Endothelial cell of umbilical vein (primary cell): ENCODE data around the gene SGSM2. TPM values are rescaled to one million over a fixed set of nuclear protein-coding genes. Genes with fewer than 3 reads are reported as not detected.
A peak's percentile ranks its signal among the peaks of the same experiment; 100 is the strongest.

ENCODE experiments used
- BruUV-seq: library from RNA; stranded (reverse); fragments of 400-500 nt; replicated peaks from 2 replicates; lab custom pipeline; 2021; lab: Mats Ljungman, UMichigan
- CTCF ChIA-PET: fragments of 300-600, 350-600 bp; sonication (Branson Sonifier 250); formaldehyde crosslinking; loops from one replicate; lab custom pipeline; 2021; ENCODE audit warnings: antibody characterized with exemption, inconsistent platforms; lab: Charles Lee
- POLR2A ChIA-PET: fragments of 300-600, 350-600 bp; sonication (Branson Sonifier 250); formaldehyde crosslinking; loops from one replicate; lab custom pipeline; 2021; ENCODE audit warnings: antibody characterized with exemption, inconsistent platforms; lab: Charles Lee
- DNase-seq: peaks from one replicate; pipeline ENCODE4 v3.0.0-alpha.2; 2011; ENCODE audit warnings: low read depth, low spot score
- FAIRE-seq: peaks from 2 replicates; lab custom pipeline; 2011; peaks lifted over from hg19 to GRCh38; lab: Jason Lieb, UNC
- H2AFZ ChIP-seq: 2 replicates; pipeline ENCODE4 v1.6.0; 2012; ENCODE audit warnings: low read depth, low read length, control low read depth, inconsistent platforms
- H3K27ac ChIP-seq: 2 replicates; pipeline ENCODE4 v1.5.1; 2011; ENCODE audit warnings: low read depth, mild to moderate bottlenecking, control low read depth, low read length, moderate library complexity; ENCODE audit not compliant: insufficient read depth
- H3K27me3 ChIP-seq, 2 experiments: 2 replicates each; pipeline versions ENCODE4 v1.6.0 to v1.6.1; 2011; ENCODE audit warnings: low read length in 2 of 2, mixed read lengths in 1 of 2; ENCODE audit not compliant: control insufficient read depth in 2 of 2, insufficient read depth in 2 of 2
- H3K36me3 ChIP-seq, 2 experiments: 2 replicates in 1 of 2; 3 replicates in 1 of 2; pipeline ENCODE4 v1.5.1; 2011; ENCODE audit warnings: low read length in 2 of 2, mild to moderate bottlenecking in 1 of 2, moderate library complexity in 1 of 2; ENCODE audit not compliant: control insufficient read depth in 2 of 2, insufficient read depth in 2 of 2; ENCODE audit errors: extremely low read depth in 1 of 2
- H3K4me1 ChIP-seq: 3 replicates; pipeline ENCODE4 v1.5.1; 2011; ENCODE audit warnings: mild to moderate bottlenecking, low read length; ENCODE audit not compliant: control insufficient read depth, insufficient read depth; ENCODE audit errors: extremely low read depth
- H3K4me2 ChIP-seq: 2 replicates; pipeline ENCODE4 v1.6.1; 2011; ENCODE audit warnings: low read length, control low read depth, mixed read lengths; ENCODE audit not compliant: insufficient read depth
- H3K4me3 ChIP-seq, 3 experiments: fragments of 200-600 bp in 1 of 3; sonication (generic), shearing (Covaris generic) in 1 of 3; replicated peaks in 1 of 3; 2 replicates each; pipeline ENCODE4 v1.5.1; 2011 to 2016; ENCODE audit warnings: control low read depth in 3 of 3, low read length in 3 of 3, mild to moderate bottlenecking in 2 of 3, inconsistent platforms in 1 of 3, low read depth in 1 of 3, moderate library complexity in 1 of 3; ENCODE audit not compliant: insufficient read depth in 1 of 3
- H3K79me2 ChIP-seq: 2 replicates; pipeline ENCODE4 v1.6.0; 2012; ENCODE audit warnings: low read length, inconsistent platforms; ENCODE audit not compliant: control insufficient read depth, insufficient read depth
- H3K9ac ChIP-seq: replicated peaks from 2 replicates; pipeline ENCODE3; 2011; ENCODE audit warnings: low read length, control low read depth; ENCODE audit not compliant: insufficient read depth; ENCODE audit errors: extremely low read depth
- H3K9me1 ChIP-seq: replicated peaks from 3 replicates; pipeline ENCODE4 v1.6.0; 2011; ENCODE audit warnings: mild to moderate bottlenecking, low read length; ENCODE audit not compliant: control insufficient read depth, insufficient read depth; ENCODE audit errors: extremely low read depth
- H3K9me3 ChIP-seq: replicated peaks from 2 replicates; pipeline ENCODE4 v1.5.1; 2012; ENCODE audit warnings: low read length, inconsistent platforms; ENCODE audit not compliant: control insufficient read depth, insufficient read depth
- H4K20me1 ChIP-seq: replicated peaks from 2 replicates; pipeline ENCODE3; 2011; ENCODE audit warnings: mild to moderate bottlenecking, low read length; ENCODE audit not compliant: control insufficient read depth, insufficient read depth; ENCODE audit errors: extremely low read depth
- EZH2 ChIP-seq: IDR thresholded peaks from 2 replicates; pipeline ENCODE4 v1.6.1; 2012; ENCODE audit warnings: borderline replicate concordance, low read depth, mild to moderate bottlenecking, moderate library complexity, low read length, inconsistent platforms; ENCODE audit not compliant: severe bottlenecking
- FOS ChIP-seq: IDR thresholded peaks from 2 replicates; pipeline ENCODE4 v1.6.1; 2011; ENCODE audit warnings: mild to moderate bottlenecking, low read length, moderate library complexity, borderline replicate concordance; ENCODE audit not compliant: insufficient read depth
- JUN ChIP-seq: IDR thresholded peaks from 2 replicates; pipeline ENCODE4 v1.6.1; 2011; ENCODE audit warnings: borderline replicate concordance, low read depth; ENCODE audit not compliant: insufficient read length, insufficient read depth
- dilution Hi-C: fragments of 300-500 bp; cut with MboI; formaldehyde crosslinking; loops from one replicate; pipeline ENCODE4 v1.15.0; 2019; ENCODE audit warnings: low sequenced_read_pairs; ENCODE audit not compliant: extremely low pct_ligation_motif_present
- intact Hi-C: fragments of 100-400 bp; cut with micrococcal nuclease; formaldehyde crosslinking; loops from one replicate; pipeline ENCODE4 v1.10.0; 2022
- polyA plus RNA-seq, 4 experiments: library from polyadenylated mRNA; depleted of rRNA in 3 of 4; stranded (reverse) in 3 of 4; unstranded in 1 of 4; fragments of >200 nt; gene quantifications; 2 replicates each; pipeline versions ENCODE4 v1.2.1 to v1.2.3, GENCODE V29; 2011 to 2012; ENCODE audit warnings: missing spikeins in 1 of 4
- total RNA-seq: library from RNA; stranded (reverse); gene quantifications from 2 replicates; pipeline ENCODE4 v1.2.3, GENCODE V29; 2021

Gene SGSM2
- total and polyA plus RNA-seq, 2 donors (not counting 3 experiments of a cell fraction or from before 2014, with no cell fraction given) = 61.6 to 94.5 TPM

DNA sequence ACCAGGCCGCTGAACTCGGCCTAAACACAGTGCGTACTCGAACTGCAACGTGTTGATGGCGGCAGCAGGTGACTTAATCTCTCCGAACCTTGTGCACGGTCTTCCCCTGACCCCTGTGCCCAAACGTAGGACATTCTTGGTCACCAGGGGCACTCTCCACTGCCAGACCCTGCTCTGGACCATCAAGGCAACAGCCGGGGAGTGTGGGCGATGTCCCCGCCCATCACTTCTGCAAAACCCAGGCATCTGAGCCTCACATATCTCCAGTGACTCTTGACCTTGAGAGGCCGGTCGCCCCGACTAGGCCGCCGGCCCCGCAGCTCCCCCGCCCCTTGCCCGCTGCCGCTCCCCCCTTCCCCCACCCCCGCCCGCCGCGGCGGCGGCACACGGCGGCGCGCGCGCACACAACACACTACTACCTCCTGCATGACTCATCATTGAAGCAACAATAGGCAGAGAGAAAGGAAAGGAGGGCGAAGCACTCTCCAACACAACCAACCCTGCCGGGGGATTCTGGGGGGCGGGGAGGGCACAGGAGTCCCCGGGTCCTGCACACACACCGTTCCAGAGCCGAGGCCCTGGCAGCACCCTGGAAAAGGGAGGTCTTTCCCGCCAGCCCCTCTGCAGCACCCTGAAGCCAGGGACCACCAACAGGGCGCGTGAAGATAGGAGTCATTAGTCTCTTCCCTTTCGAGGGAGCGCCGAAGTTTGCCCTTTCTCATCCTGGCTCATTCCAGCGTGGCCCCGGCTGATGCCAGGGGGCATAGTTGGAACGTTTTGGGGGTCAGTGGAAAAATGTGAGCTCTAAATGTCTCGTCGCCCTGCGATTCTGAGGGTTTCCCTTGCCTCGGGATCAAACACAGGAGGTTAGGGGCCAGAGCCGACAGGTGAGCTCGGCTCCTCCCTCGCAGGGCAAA lies 61.6 kb downstream of the SGSM2 start:
- POLR2A ChIA-PET = interaction anchor here (1.6 kb wide), 1 partner anchor 16 kb away, joined by 4 read pairs; no protein-coding TSS in a partner anchor
- dilution Hi-C loops = no loop called here
- TSS peak; percentile 12 for BruUV-seq
- H3K27ac ChIP-seq = peak overlapping the region; percentile 99
- H3K36me3 ChIP-seq = no peaks in the 10 kb centered on the region
- peak overlapping the region; percentile 9 for H2AFZ ChIP-seq
- FAIRE-seq (no peak), DNase-seq (peak; percentile 88)
- peaks cover 24% of the 10 kb centered on the region for H3K79me2 ChIP-seq
- H3K27me3 ChIP-seq = no peaks in the 10 kb centered on the region
- H3K4me1 ChIP-seq = peaks cover 39% of the 10 kb centered on the region
- intact Hi-C loops = no loop called here
- CTCF ChIA-PET = interaction anchor here (0.6 to 4.1 kb wide), 5 partner anchors 13 to 17 kb away, joined by 3 to 47 read pairs (median 6); no protein-coding TSS in a partner anchor
- H3K9ac ChIP-seq = peak overlapping the region; percentile 99
- peak overlapping the region; percentile 92 for H3K4me2 ChIP-seq
- TF ChIP-seq EZH2 (no peak), FOS (peak; percentile 63), JUN (peak; percentile 60)
- no peaks in the 10 kb centered on the region for H4K20me1 ChIP-seq
- H3K9me3 ChIP-seq = no peaks in the 10 kb centered on the region
- H3K9me1 ChIP-seq = no peaks in the 10 kb centered on the region
- H3K4me3 ChIP-seq = peak overlapping the region; percentile 30 to 69 (median 33)
